Neural progenitor cell (in vitro differentiated cells): ENCODE data around the gene ADCY9. TPM values are rescaled to one million over a fixed set of nuclear protein-coding genes. Genes with fewer than 3 reads are reported as not detected.

ENCODE experiments used
- DNase-seq: peaks from one replicate; pipeline ENCODE4 v3.0.0-alpha.2; 2016; ENCODE audit warnings: low spot score
- H2AFZ ChIP-seq: fragments of 200-600 bp; sonication (generic); replicated peaks from 2 replicates; pipeline ENCODE4 v1.6.1; 2016; ENCODE audit warnings: antibody characterized with exemption
- H3F3A ChIP-seq: fragments of 200-600 bp; sonication (generic); 2 replicates; pipeline ENCODE4 v1.6.1; 2016; ENCODE audit warnings: antibody characterized with exemption, low read depth
- H3K27ac ChIP-seq: fragments of 200-600 bp; sonication (generic); 2 replicates; pipeline ENCODE4 v1.5.1; 2016; ENCODE audit warnings: mild to moderate bottlenecking
- H3K27me3 ChIP-seq: fragments of 200-600 bp; sonication (generic); 2 replicates; pipeline ENCODE4 v1.6.1; 2016; ENCODE audit warnings: mild to moderate bottlenecking, moderate library complexity
- H3K36me3 ChIP-seq: fragments of 200-600 bp; sonication (generic); 2 replicates; pipeline ENCODE4 v1.5.1; 2016
- H3K4me1 ChIP-seq: fragments of 200-600 bp; sonication (generic); 2 replicates; pipeline ENCODE4 v1.6.1; 2016; ENCODE audit warnings: mixed run types
- H3K4me2 ChIP-seq: fragments of 200-600 bp; sonication (generic); 2 replicates; pipeline ENCODE4 v1.6.1; 2016
- H3K4me3 ChIP-seq: fragments of 200-600 bp; sonication (generic); 2 replicates; pipeline ENCODE4 v1.5.1; 2016
- H3K79me2 ChIP-seq: fragments of 200-600 bp; sonication (generic); 2 replicates; pipeline ENCODE4 v1.6.1; 2016; ENCODE audit warnings: low read depth
- H3K9ac ChIP-seq: fragments of 200-600 bp; sonication (generic); 2 replicates; pipeline ENCODE4 v1.6.1; 2016
- H3K9me3 ChIP-seq: fragments of 200-600 bp; sonication (generic); 2 replicates; pipeline ENCODE4 v1.5.1; 2016; ENCODE audit warnings: low read depth
- H4K20me1 ChIP-seq: fragments of 200-600 bp; sonication (generic); 2 replicates; pipeline ENCODE4 v1.6.1; 2016; ENCODE audit warnings: low read depth
- H3K27ac Mint-ChIP-seq: 3 replicates; pipeline ENCODE4 v1.8.0; 2021; ENCODE audit warnings: mixed read lengths
- H3K27me3 Mint-ChIP-seq: 2 replicates; pipeline ENCODE4 v1.8.0; 2022; ENCODE audit warnings: low read depth, mild to moderate bottlenecking, inconsistent platforms, moderate library complexity, mixed read lengths; ENCODE audit not compliant: insufficient read depth
- H3K36me3 Mint-ChIP-seq: 3 replicates; pipeline ENCODE4 v1.8.0; 2021; ENCODE audit warnings: mixed read lengths
- H3K4me1 Mint-ChIP-seq: 3 replicates; pipeline ENCODE4 v1.8.0; 2021; ENCODE audit warnings: mixed read lengths
- H3K4me3 Mint-ChIP-seq: 3 replicates; pipeline ENCODE4 v1.8.0; 2021; ENCODE audit warnings: mild to moderate bottlenecking, moderate library complexity, mixed read lengths
- H3K9me3 Mint-ChIP-seq: 3 replicates; pipeline ENCODE4 v1.8.0; 2020; ENCODE audit warnings: mixed read lengths
- CTCF ChIP-seq: fragments of 200-600 bp; sonication (generic); IDR thresholded peaks from 2 replicates; pipeline ENCODE4 v1.5.1; 2017; ENCODE audit warnings: antibody characterized with exemption, mild to moderate bottlenecking
- EZH2 ChIP-seq: fragments of 200-600 bp; sonication (generic); IDR thresholded peaks from 2 replicates; pipeline ENCODE4 v1.6.1; 2017; ENCODE audit warnings: antibody characterized with exemption, mild to moderate bottlenecking, moderate library complexity
- EZH2phosphoT487 ChIP-seq: fragments of 200-600 bp; sonication (generic); IDR thresholded peaks from 2 replicates; pipeline ENCODE4 v1.6.1; 2017; ENCODE audit warnings: antibody characterized with exemption
- total RNA-seq: library from RNA; depleted of rRNA; stranded (reverse); fragments of >200 nt; gene quantifications from 2 replicates; pipeline ENCODE4 v1.2.3, GENCODE V29; 2015; ENCODE audit warnings: low replicate concordance

Gene ADCY9
- total RNA-seq, 1 donor from 2014 or later = 1.2 TPM

DNA sequence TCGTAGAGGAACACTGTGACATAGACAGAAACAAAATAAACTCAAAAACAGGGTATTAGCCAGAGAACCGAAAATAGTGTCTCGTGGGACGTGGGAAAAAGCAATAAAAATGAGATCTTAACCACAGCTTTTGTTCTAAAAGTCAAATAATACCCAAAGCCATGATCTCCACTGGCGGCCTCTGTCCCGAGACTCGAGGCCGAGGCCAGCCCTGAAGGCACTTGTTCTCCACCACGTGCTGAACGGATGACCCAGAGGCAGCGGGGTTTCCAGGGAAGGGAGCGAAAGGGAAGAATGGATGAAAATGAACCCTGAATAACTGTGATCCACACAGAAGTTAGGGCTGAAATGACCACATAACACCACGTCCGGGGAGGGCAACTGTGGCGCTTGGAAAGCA lies 150.9 kb downstream of the ADCY9 start:
- H3K4me1 ChIP-seq = no peaks in the 10 kb centered on the region
- TF ChIP-seq EZH2 (no peak), EZH2phosphoT487 (no peak), CTCF (no peak)
- no peaks in the 10 kb centered on the region for H3K27me3 ChIP-seq
- peaks cover 6% of the 10 kb centered on the region for H3K27me3 Mint-ChIP-seq
- H3K27ac Mint-ChIP-seq = no peak overlapping the region
- no peak overlapping the region for H3K4me3 ChIP-seq
- peaks cover 4% of the 10 kb centered on the region for H3K9me3 Mint-ChIP-seq
- H3K4me3 Mint-ChIP-seq = no peak overlapping the region
- no peak overlapping the region for H3K27ac ChIP-seq
- H3F3A ChIP-seq = no peaks in the 10 kb centered on the region
- no peak overlapping the region for H2AFZ ChIP-seq
- H3K9me3 ChIP-seq = no peaks in the 10 kb centered on the region
- no peaks in the 10 kb centered on the region for H3K79me2 ChIP-seq
- no peak for DNase-seq
- H3K36me3 ChIP-seq = no peaks in the 10 kb centered on the region
- no peak overlapping the region for H3K9ac ChIP-seq
- peaks cover 17% of the 10 kb centered on the region for H3K4me1 Mint-ChIP-seq
- H3K36me3 Mint-ChIP-seq = peaks cover 19% of the 10 kb centered on the region
- H3K4me2 ChIP-seq = no peak overlapping the region
- H4K20me1 ChIP-seq = no peaks in the 10 kb centered on the region

- H3K27me3 ChIP-seq = no peaks in the 10 kb centered on the region
- Mint-ChIP-seq H3K36me3 (peaks cover 19% of the 10 kb centered on the region), H3K27ac (no peak overlapping the region), H3K27me3 (peaks cover 6% of the 10 kb centered on the region), H3K4me3 (no peak overlapping the region), H3K9me3 (peaks cover 4% of the 10 kb centered on the region), H3K4me1 (peaks cover 18% of the 10 kb centered on the region)
- H2AFZ ChIP-seq = no peak overlapping the region
- no peaks in the 10 kb centered on the region for H3K4me1 ChIP-seq
- H4K20me1 ChIP-seq = no peaks in the 10 kb centered on the region
- no peak for DNase-seq
- no peaks in the 10 kb centered on the region for H3F3A ChIP-seq
- H3K79me2 ChIP-seq = no peaks in the 10 kb centered on the region
- TF ChIP-seq CTCF = no peak
- TF ChIP-seq EZH2 = no peak
- TF ChIP-seq EZH2phosphoT487 = no peak
- no peak overlapping the region for H3K27ac ChIP-seq
- H3K4me3 ChIP-seq = no peak overlapping the region
- H3K36me3 ChIP-seq = no peaks in the 10 kb centered on the region
- no peak overlapping the region for H3K4me2 ChIP-seq
- no peaks in the 10 kb centered on the region for H3K9me3 ChIP-seq
- no peak overlapping the region for H3K9ac ChIP-seq
Measured at GRCh38 chr16:3964686-3965290, 151.5 kb downstream of the ADCY9 start.

GRCh38 chr16:3963886-3964685 lies 152.2 kb downstream of the ADCY9 start:
- peaks cover 19% of the 10 kb centered on the region for H3K36me3 Mint-ChIP-seq
- peaks cover 6% of the 10 kb centered on the region for H3K27me3 Mint-ChIP-seq
- no peaks in the 10 kb centered on the region for H4K20me1 ChIP-seq
- no peaks in the 10 kb centered on the region for H3K27me3 ChIP-seq
- no peaks in the 10 kb centered on the region for H3F3A ChIP-seq
- TF ChIP-seq EZH2phosphoT487 = no peak
- no peak for TF ChIP-seq CTCF
- TF ChIP-seq EZH2 = no peak
- H3K79me2 ChIP-seq = no peaks in the 10 kb centered on the region
- H3K4me3 ChIP-seq = no peak overlapping the region
- H3K27ac Mint-ChIP-seq = peak overlapping the region; percentile 86
- no peak overlapping the region for H2AFZ ChIP-seq
- peaks cover 4% of the 10 kb centered on the region for H3K9me3 Mint-ChIP-seq
- peaks cover 18% of the 10 kb centered on the region for H3K4me1 Mint-ChIP-seq
- H3K4me1 ChIP-seq = no peaks in the 10 kb centered on the region
- H3K9me3 ChIP-seq = no peaks in the 10 kb centered on the region
- H3K27ac ChIP-seq = no peak overlapping the region
- no peaks in the 10 kb centered on the region for H3K36me3 ChIP-seq
- H3K9ac ChIP-seq = no peak overlapping the region
- H3K4me3 Mint-ChIP-seq = no peak overlapping the region
- H3K4me2 ChIP-seq = no peak overlapping the region
- DNase-seq = no peak
